H7 (cell line): ENCODE measurements around the gene EFCC1. TPM values are rescaled to one million over a fixed set of nuclear protein-coding genes. Genes with fewer than 3 reads are reported as not detected.
"Not testable (repeated sequence)": the region's sequence is repeated elsewhere in the genome, so short reads cannot be mapped to it uniquely, and the experiment has no call there.

Experiments used
- DNase-seq: peaks from one replicate; pipeline ENCODE4 v3.0.0; 2012
- H3K27me3 ChIP-seq: 2 replicates; pipeline ENCODE4 v1.6.0; 2011; ENCODE audit warnings: mild to moderate bottlenecking, low read length; ENCODE audit not compliant: control insufficient read depth, insufficient read depth
- H3K36me3 ChIP-seq: replicated peaks from 2 replicates; pipeline ENCODE4 v1.5.1; 2011; ENCODE audit warnings: low read length; ENCODE audit not compliant: control insufficient read depth, insufficient read depth
- H3K4me3 ChIP-seq: 2 replicates; pipeline ENCODE4 v1.5.1; 2011; ENCODE audit warnings: low read depth, mild to moderate bottlenecking, control low read depth, low read length, moderate library complexity; ENCODE audit not compliant: insufficient read depth
- total RNA-seq: library from RNA; depleted of rRNA; stranded (reverse); fragments of >200 nt; shearing (Covaris generic); gene quantifications from 2 replicates; pipeline ENCODE4 v1.2.3, GENCODE V29; 2014

EFCC1 gene
- total RNA-seq, 1 experiment from 2014 or later, result 0.21 TPM

GRCh38 chr3:129069313-129070085 is 68.4 kb downstream of the EFCC1 start:
- not testable (repeated sequence) for H3K27me3 ChIP-seq

GRCh38 chr3:129070086-129070885 is 69.2 kb downstream of the EFCC1 start:
- no peak overlapping the region for H3K4me3 ChIP-seq
- H3K36me3 ChIP-seq, result no peaks in the 10 kb centered on the region
- no peaks in the 10 kb centered on the region for H3K27me3 ChIP-seq
- DNase-seq, result no peak

More at GRCh38 chr3:129069313-129070085, 68.4 kb downstream of the EFCC1 start:
- not testable (repeated sequence) for H3K4me3 ChIP-seq, H3K36me3 ChIP-seq, DNase-seq

GRCh38 chr3:129077222-129077621 is 76.1 kb downstream of the EFCC1 start:
- Histone ChIP-seq H3K27me3 (no peaks in the 10 kb centered on the region), H3K4me3 (no peak overlapping the region), H3K36me3 (no peaks in the 10 kb centered on the region)
- DNase-seq, result no peak

- no peak for DNase-seq
- no peaks in the 10 kb centered on the region for H3K36me3 ChIP-seq
- no peaks in the 10 kb centered on the region for H3K27me3 ChIP-seq
- H3K4me3 ChIP-seq, result no peak overlapping the region
Observed at GRCh38 chr3:129078510-129078909, 77.4 kb downstream of the EFCC1 start.

- Histone ChIP-seq H3K36me3 (no peaks in the 10 kb centered on the region), H3K4me3 (no peak overlapping the region), H3K27me3 (no peaks in the 10 kb centered on the region)
- no peak for DNase-seq
Observed at GRCh38 chr3:129081503-129081902, 80.4 kb downstream of the EFCC1 start.

GRCh38 chr3:129082026-129082425 is 80.9 kb downstream of the EFCC1 start:
- no peaks in the 10 kb centered on the region for H3K27me3 ChIP-seq
- no peak overlapping the region for H3K4me3 ChIP-seq
- DNase-seq, result no peak
- no peaks in the 10 kb centered on the region for H3K36me3 ChIP-seq

- DNase-seq, result no peak
- H3K27me3 ChIP-seq, result no peaks in the 10 kb centered on the region
- H3K36me3 ChIP-seq, result no peaks in the 10 kb centered on the region
- no peak overlapping the region for H3K4me3 ChIP-seq
Observed at GRCh38 chr3:129084501-129084900, 83.4 kb downstream of the EFCC1 start.

- Histone ChIP-seq H3K36me3 (no peaks in the 10 kb centered on the region), H3K4me3 (no peak overlapping the region), H3K27me3 (no peaks in the 10 kb centered on the region)
- DNase-seq, result no peak
Observed at GRCh38 chr3:129085165-129085715, 84.1 kb downstream of the EFCC1 start.

- no peak overlapping the region for H3K4me3 ChIP-seq
Observed at GRCh38 chr3:129085818-129086217, 84.7 kb downstream of the EFCC1 start.

GRCh38 chr3:129087138-129087702 is 86.1 kb downstream of the EFCC1 start:
- DNase-seq, result no peak
- Histone ChIP-seq H3K36me3 (peaks cover under 1% of the 10 kb centered on the region), H3K27me3 (no peaks in the 10 kb centered on the region), H3K4me3 (no peak overlapping the region)

More at GRCh38 chr3:129085818-129086217, 84.7 kb downstream of the EFCC1 start:
- Histone ChIP-seq H3K36me3 (no peaks in the 10 kb centered on the region), H3K27me3 (no peaks in the 10 kb centered on the region)
- DNase-seq, result no peak

- DNase-seq, H3K36me3 ChIP-seq, H3K27me3 ChIP-seq, H3K4me3 ChIP-seq: not testable (repeated sequence)
Observed at GRCh38 chr3:129087904-129088303, 86.8 kb downstream of the EFCC1 start.

GRCh38 chr3:129088312-129088711 is 87.2 kb downstream of the EFCC1 start:
- H3K4me3 ChIP-seq, H3K27me3 ChIP-seq, DNase-seq, H3K36me3 ChIP-seq: not testable (repeated sequence)
